Lower leg skin (tissue), 3 donors: Measurements from ENCODE around the gene ANKRD33.

Experiments
- POLR2A ChIP-seq, 2 donors: fragments of 450-650 bp; IDR thresholded peaks; one replicate each; pipeline ENCODE4 v1.6.1; 2016 to 2017; ENCODE audit warnings: antibody characterized with exemption in 2 of 2, mild to moderate bottlenecking in 1 of 2, moderate library complexity in 1 of 2
- TF ChIP-seq, protein P1 (sequence below), 3 donors: fragments of 450-650 bp; IDR thresholded peaks; one replicate each; pipeline ENCODE4 v1.5.1; 2016; ENCODE audit warnings: antibody characterized with exemption in 3 of 3, mild to moderate bottlenecking in 3 of 3, moderate library complexity in 2 of 3

DNA sequence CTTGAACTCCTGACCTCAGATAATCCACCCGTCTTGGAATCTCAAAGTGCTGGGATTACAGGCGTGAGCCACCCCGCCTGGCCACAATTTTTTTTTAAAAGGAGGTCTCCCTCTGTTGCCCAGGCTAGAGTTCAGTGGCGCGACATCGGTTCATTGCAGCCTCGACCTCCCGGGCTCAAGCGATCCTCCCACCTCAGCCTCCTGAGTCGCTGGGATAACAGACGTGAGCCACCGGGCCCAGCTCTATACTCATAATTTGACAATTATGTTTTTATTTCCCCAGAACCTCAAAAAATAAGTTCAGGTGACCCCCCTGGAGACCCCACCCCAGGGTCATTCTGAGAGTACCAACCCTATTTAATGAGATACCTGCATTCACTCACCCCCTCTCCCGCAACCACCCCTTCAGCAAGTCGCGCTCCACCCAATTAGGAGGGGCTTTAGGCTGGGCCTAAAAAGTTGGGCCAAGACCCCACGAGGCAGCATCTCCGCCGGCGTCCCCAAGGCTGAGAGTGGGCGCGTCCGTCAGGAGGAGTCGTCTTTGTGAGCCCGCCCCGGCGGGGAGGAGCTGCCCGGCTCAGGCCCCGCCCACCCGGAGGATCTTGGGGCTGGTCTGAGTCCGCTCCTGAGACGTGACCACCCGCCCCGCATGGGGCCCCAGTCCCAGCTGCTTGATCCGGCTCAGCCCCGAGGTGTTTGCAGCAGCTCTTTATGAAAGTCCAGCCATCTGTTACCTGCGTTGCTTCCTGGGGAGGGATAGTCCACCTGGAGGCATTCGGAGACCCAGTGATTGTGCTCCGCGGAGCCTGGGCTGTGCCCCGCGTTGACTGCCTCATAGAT, at the start of gene ANKRD33:
- TF ChIP-seq, protein P1, sequence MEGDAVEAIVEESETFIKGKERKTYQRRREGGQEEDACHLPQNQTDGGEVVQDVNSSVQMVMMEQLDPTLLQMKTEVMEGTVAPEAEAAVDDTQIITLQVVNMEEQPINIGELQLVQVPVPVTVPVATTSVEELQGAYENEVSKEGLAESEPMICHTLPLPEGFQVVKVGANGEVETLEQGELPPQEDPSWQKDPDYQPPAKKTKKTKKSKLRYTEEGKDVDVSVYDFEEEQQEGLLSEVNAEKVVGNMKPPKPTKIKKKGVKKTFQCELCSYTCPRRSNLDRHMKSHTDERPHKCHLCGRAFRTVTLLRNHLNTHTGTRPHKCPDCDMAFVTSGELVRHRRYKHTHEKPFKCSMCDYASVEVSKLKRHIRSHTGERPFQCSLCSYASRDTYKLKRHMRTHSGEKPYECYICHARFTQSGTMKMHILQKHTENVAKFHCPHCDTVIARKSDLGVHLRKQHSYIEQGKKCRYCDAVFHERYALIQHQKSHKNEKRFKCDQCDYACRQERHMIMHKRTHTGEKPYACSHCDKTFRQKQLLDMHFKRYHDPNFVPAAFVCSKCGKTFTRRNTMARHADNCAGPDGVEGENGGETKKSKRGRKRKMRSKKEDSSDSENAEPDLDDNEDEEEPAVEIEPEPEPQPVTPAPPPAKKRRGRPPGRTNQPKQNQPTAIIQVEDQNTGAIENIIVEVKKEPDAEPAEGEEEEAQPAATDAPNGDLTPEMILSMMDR (IDR thresholded peaks at IDR 0.05): no peak
- TF ChIP-seq POLR2A (IDR thresholded peaks at IDR 0.05): no peak
